GM19240 (cell line): ENCODE measurements around the gene ARL15.
"Not testable (repeated sequence)": the region's sequence is repeated elsewhere in the genome, so short reads cannot be mapped to it uniquely, and the experiment has no call there.

ENCODE experiments used
- DNase-seq: peaks from one replicate; pipeline ENCODE4 v3.0.0; 2011; ENCODE audit warnings: low spot score; ENCODE audit not compliant: insufficient read length

Gene ARL15

GRCh38 chr5:54103871-54104270 is 206.5 kb downstream of the ARL15 start:
- DNase-seq = no peak

GRCh38 chr5:54098267-54098666 is 212.1 kb downstream of the ARL15 start:
- DNase-seq = no peak

- no peak for DNase-seq
These were observed 214.4 kb downstream of the ARL15 start for GRCh38 chr5:54095969-54096368.

- no peak for DNase-seq
These were observed 215.7 kb downstream of the ARL15 start for GRCh38 chr5:54094706-54095105.

GRCh38 chr5:54093861-54094260 is 216.5 kb downstream of the ARL15 start:
- DNase-seq = no peak

- DNase-seq = no peak
These were observed 217.3 kb downstream of the ARL15 start for GRCh38 chr5:54093081-54093492.

GRCh38 chr5:54091307-54092130 is 218.9 kb downstream of the ARL15 start:
- DNase-seq = no peak

- no peak for DNase-seq
These were observed 219.8 kb downstream of the ARL15 start for GRCh38 chr5:54090495-54091120.

- no peak for DNase-seq
These were observed 222.3 kb downstream of the ARL15 start for GRCh38 chr5:54088081-54088480.

- no peak for DNase-seq
These were observed 222.9 kb downstream of the ARL15 start for GRCh38 chr5:54087436-54087835.

GRCh38 chr5:54086191-54086590 is 224.2 kb downstream of the ARL15 start:
- no peak for DNase-seq

GRCh38 chr5:54084696-54085095 is 225.7 kb downstream of the ARL15 start:
- DNase-seq = no peak

GRCh38 chr5:54083851-54084250 is 226.5 kb downstream of the ARL15 start:
- no peak for DNase-seq

- DNase-seq = no peak
These were observed 227.1 kb downstream of the ARL15 start for GRCh38 chr5:54083245-54083644.

- no peak for DNase-seq
These were observed 229.0 kb downstream of the ARL15 start for GRCh38 chr5:54081415-54081814.

- DNase-seq = no peak
These were observed 229.5 kb downstream of the ARL15 start for GRCh38 chr5:54080831-54081230.

GRCh38 chr5:54073735-54074134 is 236.6 kb downstream of the ARL15 start:
- no peak for DNase-seq

GRCh38 chr5:54073131-54073530 is 237.2 kb downstream of the ARL15 start:
- no peak for DNase-seq

- no peak for DNase-seq
These were observed 243.9 kb downstream of the ARL15 start for GRCh38 chr5:54066433-54066832.

- no peak for DNase-seq
These were observed 246.6 kb downstream of the ARL15 start for GRCh38 chr5:54063817-54064216.

- DNase-seq = no peak
These were observed 247.4 kb downstream of the ARL15 start for GRCh38 chr5:54062958-54063357.

GRCh38 chr5:54060919-54061318 is 249.5 kb downstream of the ARL15 start:
- not testable (repeated sequence) for DNase-seq

- no peak for DNase-seq
These were observed 260.4 kb downstream of the ARL15 start for GRCh38 chr5:54049963-54050362.
